Measurements from ENCODE around the gene SELENBP1. TPM values are rescaled to one million over a fixed set of nuclear protein-coding genes. Genes with fewer than 3 reads are reported as not detected.

The SELENBP1 gene
- 100 to 1,000 TPM; 194 to 623 (median 467) TPM for total RNA-seq

DNA sequence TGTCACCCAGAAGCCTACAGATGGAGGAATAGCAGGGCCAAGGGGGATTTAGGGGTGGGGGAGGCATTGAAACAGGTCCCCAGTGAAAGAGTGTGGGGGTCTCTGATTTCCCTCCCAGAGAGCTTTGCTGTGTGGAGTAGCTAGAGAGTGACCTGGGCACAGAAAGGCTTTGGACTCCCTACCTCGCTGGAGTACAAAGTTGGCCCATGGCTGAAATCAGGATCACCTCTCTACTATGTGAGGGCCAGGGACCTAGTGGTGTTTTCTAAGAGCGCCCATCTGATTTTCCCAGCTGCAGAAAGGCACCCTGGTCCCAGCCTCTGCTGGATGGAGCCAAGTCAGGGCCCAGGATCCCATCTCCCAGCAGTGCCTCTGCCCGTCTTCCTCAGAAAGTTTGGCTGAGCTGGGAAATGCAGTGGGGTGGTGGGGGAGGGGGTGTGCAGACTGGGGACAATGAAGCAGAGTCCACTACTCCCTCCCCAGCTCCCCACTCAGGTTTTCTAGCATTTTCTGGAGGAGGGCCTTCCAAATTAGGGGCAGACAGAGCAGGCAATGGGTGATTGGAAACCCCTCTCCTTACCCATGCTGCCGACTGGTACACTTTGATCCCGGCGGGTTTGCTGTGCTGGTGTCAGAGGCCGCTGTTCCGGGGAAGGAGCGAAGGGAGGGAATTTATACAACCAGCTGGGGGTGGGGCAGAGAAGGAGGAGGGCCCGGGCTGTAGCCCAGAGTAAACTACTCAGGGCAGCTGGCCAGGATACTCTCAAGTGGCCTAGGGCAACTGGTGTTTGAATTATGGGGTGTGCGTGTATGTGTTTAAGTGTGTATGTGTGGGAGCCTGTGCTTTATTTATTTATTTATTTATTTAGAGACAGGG is at the start of gene SELENBP1:
Gene SELENBP1 (minus strand): TSS at position 648 of the 877 bp plus-strand sequence. CDS start 64 bp downstream, at position 584.
- peak within 1 kb of the TSS; percentile 17 to 69 (median 50) for H3K4me3 ChIP-seq
- no peaks in the 10 kb centered on the region for H3K27me3 ChIP-seq
- no peaks in the 10 kb centered on the region for H3K9me3 ChIP-seq
- H3K4me1 ChIP-seq: peaks cover 0 to 49% (median 6%) of the 10 kb centered on the region in 4 donors
- H3K27ac ChIP-seq: peak within 1 kb of the TSS; percentile 35 to 91 (median 80)
- DNase-seq: peak; percentile 22 to 94 (median 93)
- TF ChIP-seq POLR2A (IDR thresholded peaks at IDR 0.05) (peak; percentile 98 to 99), CTCF (IDR thresholded peaks at IDR 0.05) (peak in 1 of 6 experiments; percentile 5)
- H3K36me3 ChIP-seq: peaks cover 0 to 12% (median 0%) of the 10 kb centered on the region in 3 donors

DNA sequence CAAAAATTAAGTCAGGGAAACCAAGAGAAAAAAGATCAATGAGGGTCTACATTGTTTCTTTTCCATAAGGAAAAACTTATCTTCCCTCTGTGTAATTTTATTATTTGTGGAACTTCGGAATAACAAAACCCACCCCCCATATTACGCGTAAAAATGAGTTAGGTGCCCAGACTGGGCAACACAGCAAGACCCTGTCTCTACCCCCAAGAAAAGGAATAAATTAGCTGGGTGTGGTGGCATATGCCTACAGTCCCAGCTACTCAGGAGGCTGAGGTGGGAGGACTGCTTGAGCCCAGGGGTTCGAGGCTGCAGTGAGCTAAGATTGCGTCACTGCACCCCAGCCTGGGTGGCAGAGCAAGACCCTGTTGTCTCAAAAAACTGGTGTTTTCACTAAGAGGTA is 47.3 kb upstream of the SELENBP1 start:
- H3K27ac ChIP-seq: no peak overlapping the region
- TF ChIP-seq CTCF (IDR thresholded peaks at IDR 0.05): no peak
- no peak for TF ChIP-seq POLR2A (IDR thresholded peaks at IDR 0.05)
- H3K9me3 ChIP-seq: no peaks in the 10 kb centered on the region
- peaks cover 0 to 94% (median 0%) of the 10 kb centered on the region in 3 donors for H3K36me3 ChIP-seq
- H3K4me1 ChIP-seq: no peaks in the 10 kb centered on the region
- no peak for DNase-seq
- no peak overlapping the region for H3K4me3 ChIP-seq
- no peaks in the 10 kb centered on the region for H3K27me3 ChIP-seq

DNA sequence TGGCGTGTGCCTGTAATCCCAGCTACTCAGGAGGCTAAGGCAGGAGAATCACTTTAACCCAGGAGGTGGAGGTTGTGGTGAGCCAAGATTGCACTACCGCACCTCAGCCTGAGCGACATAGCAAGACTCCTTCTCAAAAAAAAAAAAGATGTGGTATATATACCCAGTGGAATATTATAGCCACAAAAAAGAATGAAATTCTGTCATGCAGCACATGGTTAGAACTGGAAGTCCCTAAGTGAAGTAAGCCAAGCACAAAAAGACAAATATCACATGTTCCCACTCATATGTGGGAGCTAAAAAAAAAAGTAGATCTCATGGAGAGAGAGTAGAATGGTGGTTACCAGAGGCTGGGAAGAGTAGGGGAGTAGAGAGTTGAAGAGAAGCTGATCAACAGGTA is 45.6 kb upstream of the SELENBP1 start:
- no peak overlapping the region for H3K4me3 ChIP-seq
- no peaks in the 10 kb centered on the region for H3K4me1 ChIP-seq
- no peak for DNase-seq
- H3K27ac ChIP-seq: no peak overlapping the region
- H3K27me3 ChIP-seq: no peaks in the 10 kb centered on the region
- TF ChIP-seq POLR2A (IDR thresholded peaks at IDR 0.05) (no peak), CTCF (IDR thresholded peaks at IDR 0.05) (no peak)
- H3K36me3 ChIP-seq: peaks cover 0 to 92% (median 0%) of the 10 kb centered on the region in 3 donors
- no peaks in the 10 kb centered on the region for H3K9me3 ChIP-seq

DNA sequence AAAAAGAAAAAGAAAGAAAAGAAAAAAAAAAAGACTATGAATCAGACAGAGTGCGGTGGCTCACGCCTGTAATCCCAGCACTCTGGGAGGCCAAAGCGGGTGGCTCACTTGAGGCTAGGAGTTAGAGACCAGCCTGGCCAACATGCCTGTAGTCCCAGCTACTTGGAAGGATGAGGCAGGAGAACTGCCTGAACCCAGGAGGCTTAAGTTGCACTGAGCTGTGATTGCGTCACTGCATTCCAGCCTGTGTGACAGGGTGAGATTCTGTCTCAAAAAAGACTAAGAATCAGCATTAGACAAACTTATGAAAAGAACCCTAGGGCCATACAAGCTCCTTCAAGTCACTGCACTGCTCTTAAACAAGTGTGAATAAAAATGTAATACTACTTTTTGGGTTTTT is 43.7 kb upstream of the SELENBP1 start:
- Histone ChIP-seq H3K4me3 (no peak overlapping the region), H3K36me3 (peaks cover 0 to 92% (median 0%) of the 10 kb centered on the region in 3 donors), H3K27ac (no peak overlapping the region), H3K9me3 (no peaks in the 10 kb centered on the region), H3K4me1 (no peaks in the 10 kb centered on the region), H3K27me3 (no peaks in the 10 kb centered on the region)
- TF ChIP-seq POLR2A (IDR thresholded peaks at IDR 0.05): no peak
- no peak for TF ChIP-seq CTCF (IDR thresholded peaks at IDR 0.05)
- no peak for DNase-seq

DNA sequence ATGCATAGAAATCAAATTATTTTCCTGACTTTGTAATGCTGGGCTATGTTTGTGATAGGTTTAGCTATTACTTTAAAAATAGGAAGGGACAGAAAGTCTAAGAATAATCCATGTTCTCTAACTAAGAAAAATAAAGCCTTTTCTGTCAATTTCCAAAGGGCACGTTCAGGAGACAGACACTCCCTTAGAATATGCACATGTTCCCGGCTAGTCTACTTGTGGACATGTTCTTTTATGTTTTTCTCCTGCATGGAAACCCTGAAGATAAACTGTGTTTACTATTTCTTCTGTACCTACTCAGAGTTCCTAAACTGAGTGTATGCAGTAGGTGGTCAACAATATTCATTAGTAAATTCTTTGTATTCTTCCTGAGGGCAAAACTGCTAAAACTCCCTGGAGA is 39.4 kb upstream of the SELENBP1 start:
- Histone ChIP-seq H3K27me3 (no peaks in the 10 kb centered on the region), H3K27ac (no peak overlapping the region), H3K9me3 (no peaks in the 10 kb centered on the region), H3K4me3 (no peak overlapping the region), H3K4me1 (no peaks in the 10 kb centered on the region), H3K36me3 (peaks cover 3 to 95% (median 4%) of the 10 kb centered on the region in 3 donors)
- TF ChIP-seq POLR2A (IDR thresholded peaks at IDR 0.05): no peak
- DNase-seq: no peak

GRCh38 chr1:151408891-151409290 is 36.4 kb upstream of the SELENBP1 start:
- TF ChIP-seq POLR2A (IDR thresholded peaks at IDR 0.05): no peak
- TF ChIP-seq CTCF (IDR thresholded peaks at IDR 0.05): no peak
- Histone ChIP-seq H3K9me3 (no peaks in the 10 kb centered on the region), H3K27ac (no peak overlapping the region), H3K4me1 (no peaks in the 10 kb centered on the region), H3K27me3 (no peaks in the 10 kb centered on the region), H3K4me3 (no peak overlapping the region), H3K36me3 (peaks cover 3 to 95% (median 4%) of the 10 kb centered on the region in 3 donors)
- DNase-seq: no peak

All from Peyer's patch (tissue), 4 donors.